DMS79 treated with DMSO at 0.1 percent for 48 hours (cell line): Measurements from ENCODE around the gene FLT1.

Source experiments
- DNase-seq: peaks from one replicate; lab custom pipeline; 2025; lab: John Stamatoyannopoulos, UW

The FLT1 gene

DNA sequence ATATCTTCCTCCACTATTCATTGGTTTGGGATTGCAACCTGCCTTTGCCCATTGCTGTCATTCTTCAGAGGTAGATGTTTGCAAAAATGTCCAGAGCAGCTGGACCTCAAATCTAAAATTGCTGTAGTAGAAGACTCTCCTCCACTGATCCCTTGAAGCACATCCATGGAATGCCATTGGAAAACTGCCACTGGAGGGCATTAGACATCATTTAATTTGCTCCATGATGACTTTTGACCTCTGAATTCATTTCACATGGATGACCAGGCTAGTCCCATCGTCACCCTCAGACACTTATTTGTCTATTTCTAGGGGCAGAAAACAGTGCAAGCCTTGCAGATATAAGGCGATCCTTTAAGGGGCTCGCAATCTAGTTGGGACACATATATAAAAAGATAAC, 33.9 kb upstream of the FLT1 start:
- no peak for DNase-seq

DNA sequence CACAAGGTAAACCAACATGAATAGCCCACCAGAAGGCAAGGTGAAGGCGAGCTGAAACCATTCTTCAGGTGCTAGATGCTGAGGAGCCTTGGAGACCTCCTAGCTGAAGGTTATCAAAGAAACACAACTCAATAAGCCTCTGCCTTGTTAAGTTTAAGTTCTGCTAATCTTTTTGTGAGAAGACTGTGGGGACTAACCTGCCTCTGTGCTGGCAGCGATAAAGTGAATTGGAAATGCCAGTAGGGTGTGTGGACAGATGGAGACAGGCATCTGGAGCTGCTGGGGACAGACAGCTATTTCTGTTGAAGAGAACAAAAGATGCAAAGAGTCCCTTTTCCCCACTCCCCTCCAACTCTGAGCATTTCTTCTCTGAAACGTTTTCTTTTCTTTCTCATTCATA, 33.5 kb upstream of the FLT1 start:
- DNase-seq, result no peak

DNA sequence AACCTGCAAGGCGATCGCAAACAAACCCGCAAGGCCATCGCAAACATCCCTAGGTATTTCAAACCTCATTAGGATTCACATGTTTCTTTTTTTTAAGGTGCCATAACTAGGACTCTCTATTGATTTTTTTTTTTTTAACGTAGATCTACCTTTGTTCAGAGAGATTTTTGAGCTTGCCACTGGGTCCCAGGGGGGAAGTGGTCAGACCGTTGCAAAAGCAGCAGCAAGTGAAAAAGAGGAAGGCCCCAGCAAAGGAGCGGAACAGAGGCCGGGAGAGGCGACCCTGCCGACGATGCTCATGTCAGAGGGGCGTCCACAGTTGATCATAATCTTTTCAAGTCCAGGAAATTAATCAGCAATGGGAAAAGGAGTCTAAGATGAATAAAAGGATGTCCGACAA, 32.7 kb upstream of the FLT1 start:
- no peak for DNase-seq

DNA sequence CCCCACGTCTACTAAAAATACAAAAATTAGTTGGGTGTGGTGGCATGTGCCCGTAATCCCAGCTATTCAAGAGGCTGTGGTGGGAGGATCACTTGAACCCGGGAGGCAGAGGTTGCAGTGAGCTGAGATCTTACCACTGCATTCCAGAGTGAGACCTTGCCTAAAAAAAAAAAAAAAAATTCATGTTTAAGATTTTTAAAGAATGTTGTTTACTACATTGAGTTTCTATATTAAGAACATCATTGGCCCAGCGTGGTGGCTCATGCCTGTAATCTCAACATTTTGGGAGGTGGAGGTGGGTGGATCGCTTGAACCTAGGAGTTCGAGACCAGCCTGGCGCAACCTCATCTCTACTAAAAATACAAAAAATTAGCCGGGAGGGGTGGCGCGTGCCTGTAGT, 31.9 kb upstream of the FLT1 start:
- no peak for DNase-seq

DNA sequence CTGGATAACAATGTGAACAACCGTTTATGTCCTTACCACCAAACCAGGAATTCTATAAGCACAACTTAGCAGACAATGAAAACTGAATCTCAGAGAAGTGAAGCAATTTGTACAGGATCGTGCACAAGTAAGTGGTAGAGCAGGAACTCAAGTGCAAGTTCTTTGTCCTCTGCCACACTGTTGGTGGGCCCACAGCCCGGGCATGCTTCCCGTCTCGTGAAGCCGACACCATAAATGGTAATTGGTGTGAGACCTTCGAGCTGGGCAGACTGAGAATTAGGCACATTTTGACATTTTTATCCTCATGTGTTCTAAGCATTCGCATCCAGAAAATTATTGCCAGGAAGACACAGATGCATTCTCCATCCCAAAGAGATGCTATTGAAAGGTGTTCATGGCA, 27.9 kb upstream of the FLT1 start:
- DNase-seq, result no peak

DNA sequence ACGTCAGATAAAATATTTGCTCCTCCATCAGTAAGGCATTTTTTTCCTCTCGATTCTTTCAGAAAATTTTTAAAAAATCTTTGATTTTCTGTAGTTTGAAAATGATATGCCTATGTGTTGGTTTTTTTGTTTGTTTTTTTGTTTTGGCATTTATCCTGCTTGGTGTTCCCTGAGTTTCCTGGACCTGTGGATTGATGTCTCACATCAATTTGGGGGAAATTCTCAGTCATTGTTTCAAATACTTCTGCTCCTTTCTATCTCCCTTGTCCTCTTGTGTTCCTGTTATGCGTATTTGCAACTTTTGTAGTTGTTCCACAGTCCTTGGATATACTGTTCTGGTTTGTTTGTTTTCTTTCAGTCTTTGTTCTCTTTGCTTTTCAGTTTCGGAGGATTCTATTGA, 18.8 kb upstream of the FLT1 start:
- DNase-seq, result no peak

DNA sequence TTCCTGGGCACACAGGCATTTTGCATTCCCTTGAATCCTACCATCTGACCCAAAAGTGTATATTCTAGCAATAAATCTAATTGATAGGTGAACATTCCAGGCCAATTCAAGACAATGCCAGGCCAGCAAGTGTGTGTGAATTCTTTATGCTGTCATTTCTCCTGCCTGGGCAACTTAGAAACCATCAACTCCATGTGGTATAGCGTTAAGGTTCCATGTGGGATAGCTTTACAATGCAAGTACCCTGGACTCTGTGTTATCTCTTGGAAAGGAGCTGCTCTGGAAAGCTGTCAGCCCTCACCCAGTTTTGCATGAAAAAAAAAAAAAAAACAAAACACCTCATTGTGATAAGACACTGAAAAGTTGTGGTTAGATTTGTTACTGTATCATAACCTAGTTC, 15.6 kb upstream of the FLT1 start:
- no peak for DNase-seq

DNA sequence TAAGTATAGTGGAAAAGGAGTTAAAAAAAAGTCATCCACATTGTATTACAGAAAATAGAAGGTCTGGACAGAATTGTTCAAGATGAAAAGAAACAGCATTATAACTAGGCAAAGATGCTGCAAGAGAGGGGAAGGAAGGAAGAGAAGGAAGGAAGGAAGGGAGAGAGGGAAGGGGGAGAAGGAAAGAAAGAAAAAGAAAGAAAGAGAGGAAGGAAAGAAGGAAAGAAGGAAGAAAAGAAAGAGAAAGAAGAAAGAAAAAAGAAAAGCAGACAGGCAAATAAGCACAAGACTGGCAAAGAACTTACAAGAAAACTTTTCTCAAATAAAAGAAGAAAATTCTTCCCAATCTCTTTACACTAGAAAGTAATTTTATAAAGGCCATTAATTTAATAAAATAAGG, 15.1 kb upstream of the FLT1 start:
- no peak for DNase-seq

DNA sequence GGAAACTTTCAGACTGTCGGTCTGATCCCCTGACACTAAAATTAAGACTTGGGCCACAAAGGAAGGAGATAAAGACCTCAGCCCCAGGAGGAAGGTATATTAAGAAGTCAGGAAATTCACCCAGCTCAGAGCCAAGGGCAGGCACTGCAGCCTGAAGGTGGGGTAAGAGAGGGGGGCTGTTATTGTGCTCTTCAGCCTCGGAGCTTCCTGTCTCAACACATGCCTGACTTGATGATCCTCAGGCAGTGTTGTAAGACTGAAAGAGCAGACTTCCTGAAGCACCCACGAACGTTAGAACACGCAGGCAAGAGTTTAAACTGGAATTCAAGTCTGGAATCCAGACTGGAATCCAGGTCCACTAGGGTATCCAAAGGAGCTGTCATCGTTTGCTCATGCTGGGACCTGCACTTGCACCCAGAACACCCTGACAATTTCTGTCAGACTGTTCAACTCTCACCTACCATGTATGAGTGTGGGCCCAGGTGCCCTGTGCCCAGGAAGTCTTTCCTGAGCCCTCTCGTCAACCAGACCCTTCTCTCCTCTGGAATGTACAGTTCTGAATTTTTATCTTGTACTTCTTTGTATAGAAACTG, 10.7 kb upstream of the FLT1 start:
- DNase-seq, result no peak

DNA sequence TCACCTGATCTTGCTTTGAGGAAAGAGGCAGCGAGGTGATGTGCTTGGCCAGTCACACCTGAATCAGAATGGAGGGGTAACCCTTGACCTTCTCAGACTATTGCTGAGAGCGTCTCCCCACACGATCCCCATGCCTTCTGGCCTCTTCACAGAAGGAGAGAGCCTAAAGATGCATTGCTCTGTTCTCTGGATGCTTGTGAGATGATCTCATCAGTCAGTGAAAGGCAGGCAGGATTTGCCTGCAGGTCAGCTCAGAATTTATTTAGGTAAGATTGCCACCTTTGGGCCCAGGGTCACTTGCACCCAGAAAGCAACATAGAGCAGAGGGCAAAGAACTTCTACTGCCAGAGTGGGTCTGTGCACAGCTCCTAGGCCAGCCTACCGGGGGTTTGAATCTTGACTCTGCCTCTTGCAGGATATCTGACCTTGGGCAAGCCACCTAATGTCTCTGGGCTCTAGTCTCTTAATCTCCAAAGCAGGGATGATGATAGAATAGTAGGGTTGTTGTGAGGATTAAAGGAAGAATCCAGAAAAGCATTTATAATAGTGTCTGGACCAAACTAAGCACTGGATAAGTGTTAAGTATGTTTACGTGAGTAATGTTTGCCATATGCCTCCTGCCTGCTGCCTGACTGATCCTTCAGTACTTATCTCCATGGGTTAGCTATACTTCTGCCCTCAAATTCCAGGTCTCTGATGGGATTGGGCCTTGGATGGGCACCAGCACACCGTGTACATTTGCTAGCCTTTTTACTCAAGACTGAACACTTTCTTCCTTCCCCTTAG, 8.4 kb upstream of the FLT1 start:
- DNase-seq, result no peak

DNA sequence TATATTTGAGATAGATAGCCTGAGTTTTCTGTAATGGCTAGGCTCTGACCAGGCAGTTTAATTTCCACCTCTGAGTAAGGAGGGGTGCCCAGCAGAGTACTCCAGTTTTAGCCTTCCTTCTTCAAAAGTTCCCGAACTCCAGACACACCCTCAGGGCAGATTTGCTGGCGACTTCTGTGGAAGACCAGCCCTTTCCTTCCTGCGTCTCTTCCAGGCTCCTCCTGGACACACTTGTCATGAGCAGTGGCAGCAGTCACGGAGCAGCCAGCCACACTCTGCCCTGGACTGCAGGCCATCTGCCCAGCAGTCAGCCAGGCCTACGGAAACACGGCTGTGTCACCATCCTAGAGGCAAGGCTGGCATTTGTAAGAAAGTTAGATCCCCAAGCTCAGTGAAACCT, 6.6 kb upstream of the FLT1 start:
- DNase-seq, result no peak

DNA sequence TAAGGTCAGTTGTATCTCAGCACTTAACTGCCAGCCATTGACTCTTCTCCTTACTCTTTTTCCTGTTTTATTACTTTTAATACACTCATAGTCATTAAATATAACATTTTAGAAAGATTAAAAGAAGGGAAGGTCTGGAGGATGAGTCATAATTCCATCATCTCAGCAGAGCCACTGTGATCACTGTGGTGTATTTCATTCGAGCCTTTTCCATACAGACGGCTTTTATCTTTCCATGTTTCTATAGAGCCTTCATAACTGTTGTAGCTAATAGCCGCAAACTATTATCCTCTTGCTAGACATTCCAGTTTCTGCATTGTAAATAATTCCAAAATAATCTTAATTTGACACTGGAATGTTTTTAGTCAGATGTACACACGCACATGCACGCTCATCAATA, 4.7 kb upstream of the FLT1 start:
- DNase-seq, result no peak

DNA sequence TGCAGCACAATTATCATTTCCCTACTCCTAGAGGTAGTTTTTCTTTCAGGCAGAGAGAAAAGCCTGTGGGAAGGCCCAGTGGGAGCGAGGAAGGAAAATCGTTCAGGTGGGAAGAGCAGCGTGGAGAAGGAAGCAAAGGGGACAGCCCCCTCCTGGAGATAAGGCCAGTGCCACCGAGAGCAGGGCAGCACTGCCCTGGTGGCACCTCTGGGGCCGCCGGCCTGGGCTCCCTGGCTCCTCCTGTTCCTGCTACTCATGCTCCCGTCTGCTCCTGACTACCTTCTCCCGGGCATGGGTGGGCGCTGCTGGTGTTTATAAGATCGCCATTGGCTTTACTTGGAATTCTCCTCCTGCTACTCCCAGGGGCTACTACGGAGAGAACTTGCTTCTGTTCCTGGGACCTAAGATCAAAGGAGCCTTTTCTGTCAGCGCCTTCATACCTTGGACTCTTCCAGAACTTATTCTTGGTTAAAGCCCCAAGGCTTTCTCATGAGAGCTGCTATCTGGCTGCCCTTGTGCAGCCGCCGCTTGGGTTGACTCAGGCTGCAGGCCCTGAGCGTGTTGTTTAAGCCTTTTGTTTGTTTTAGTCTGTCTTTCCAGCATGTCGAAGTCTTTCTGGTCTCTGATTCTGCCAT, 3.7 kb upstream of the FLT1 start:
- no peak for DNase-seq

DNA sequence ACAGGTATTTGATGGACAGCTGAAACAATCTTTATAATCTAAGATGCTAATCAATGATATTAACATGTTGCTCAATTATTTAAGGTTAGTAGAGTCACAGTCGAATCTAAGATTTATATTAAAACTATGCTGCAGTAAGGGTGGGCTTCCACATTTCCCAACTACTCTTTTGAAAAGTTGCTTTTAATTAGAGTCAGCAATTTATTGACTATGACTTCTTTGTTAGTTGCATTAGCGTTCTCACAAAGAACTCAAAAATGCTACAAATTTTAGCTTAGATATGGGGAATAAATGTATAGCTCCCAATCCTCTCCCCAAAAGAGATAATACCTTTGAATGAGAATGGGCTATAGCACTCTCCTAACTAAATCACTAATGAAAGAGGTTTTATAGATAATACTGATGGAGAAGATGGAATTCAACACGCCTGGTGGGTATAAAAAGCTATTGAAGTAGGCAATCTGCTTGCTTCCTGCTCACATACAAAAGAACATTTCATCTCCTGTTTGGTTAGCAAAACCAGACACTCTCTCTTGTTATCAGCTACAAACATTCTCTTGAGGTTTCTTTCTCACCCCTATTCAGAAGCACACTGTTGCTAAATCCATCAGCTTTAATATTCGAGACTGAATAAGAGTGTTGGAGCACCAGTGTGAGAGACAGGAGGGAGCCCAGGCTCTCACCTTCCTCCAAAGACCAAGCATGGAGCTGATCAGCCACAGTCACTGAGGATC, 2.4 kb upstream of the FLT1 start:
- DNase-seq, result no peak

DNA sequence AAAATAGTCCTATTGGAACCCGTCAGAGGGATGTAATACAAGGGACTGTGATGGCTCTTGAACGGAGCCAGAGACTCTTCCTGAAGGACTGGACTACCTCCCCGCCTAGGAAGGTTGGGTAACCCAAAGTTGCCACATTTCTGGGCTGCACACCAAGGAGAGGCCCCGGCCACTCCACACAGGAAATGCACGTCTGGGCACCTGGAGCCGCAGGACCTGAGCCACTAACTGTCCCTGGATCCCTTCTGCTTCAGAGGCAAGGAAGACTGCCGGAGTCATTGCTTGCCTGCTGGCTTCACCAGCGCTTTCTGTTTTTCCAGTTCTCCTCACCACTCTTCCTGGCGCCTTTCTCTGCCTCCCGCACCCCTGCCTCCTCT, 1.2 kb upstream of the FLT1 start:
- DNase-seq, result no peak

DNA sequence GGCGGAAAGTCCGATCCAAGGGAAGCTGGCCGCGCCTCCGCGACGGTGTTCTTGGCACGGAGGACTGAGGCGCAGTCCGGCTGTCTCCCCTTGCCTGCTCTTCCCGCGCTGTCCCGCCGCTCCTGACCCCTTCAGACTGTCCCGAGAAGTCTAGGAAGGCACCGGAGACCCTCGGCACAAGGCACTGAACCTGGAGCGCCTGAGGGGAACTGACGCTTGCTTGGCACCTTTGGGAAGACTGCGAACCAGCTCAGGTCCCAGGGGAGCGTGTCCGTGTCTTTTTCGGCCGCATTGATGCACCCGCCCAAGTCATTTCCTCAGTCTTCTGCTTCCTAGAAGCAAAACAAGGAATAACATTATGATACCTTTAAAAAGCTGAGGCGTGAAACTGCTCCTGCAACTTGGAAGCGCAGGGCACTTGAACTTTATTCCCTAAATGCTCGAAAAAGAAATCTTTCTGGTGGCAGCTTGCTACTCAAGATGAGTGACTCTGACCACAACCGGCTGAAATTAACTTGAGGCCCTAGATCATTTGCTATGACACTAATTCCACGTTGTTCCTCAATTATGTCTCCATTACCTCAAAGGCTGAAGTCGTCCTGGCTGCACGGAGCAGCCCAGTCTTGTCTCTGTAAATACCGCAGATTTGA, 735 bp upstream of the FLT1 start:
- no peak for DNase-seq

DNA sequence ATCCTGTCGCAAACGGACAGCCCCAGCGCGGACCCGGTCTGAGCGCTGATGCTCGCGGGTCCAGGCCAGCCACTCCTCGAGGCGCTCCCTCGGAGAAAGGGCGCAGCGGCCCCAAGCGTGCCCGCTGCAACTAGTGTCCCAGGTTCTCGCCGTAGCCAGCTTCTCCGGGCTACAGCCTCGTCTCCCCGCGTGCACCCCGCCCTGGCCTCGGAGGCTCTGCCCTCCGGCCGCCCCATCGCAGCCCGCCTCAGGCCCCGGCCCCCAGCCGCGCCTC, 487 bp downstream of the FLT1 start:
- DNase-seq, result no peak

DNA sequence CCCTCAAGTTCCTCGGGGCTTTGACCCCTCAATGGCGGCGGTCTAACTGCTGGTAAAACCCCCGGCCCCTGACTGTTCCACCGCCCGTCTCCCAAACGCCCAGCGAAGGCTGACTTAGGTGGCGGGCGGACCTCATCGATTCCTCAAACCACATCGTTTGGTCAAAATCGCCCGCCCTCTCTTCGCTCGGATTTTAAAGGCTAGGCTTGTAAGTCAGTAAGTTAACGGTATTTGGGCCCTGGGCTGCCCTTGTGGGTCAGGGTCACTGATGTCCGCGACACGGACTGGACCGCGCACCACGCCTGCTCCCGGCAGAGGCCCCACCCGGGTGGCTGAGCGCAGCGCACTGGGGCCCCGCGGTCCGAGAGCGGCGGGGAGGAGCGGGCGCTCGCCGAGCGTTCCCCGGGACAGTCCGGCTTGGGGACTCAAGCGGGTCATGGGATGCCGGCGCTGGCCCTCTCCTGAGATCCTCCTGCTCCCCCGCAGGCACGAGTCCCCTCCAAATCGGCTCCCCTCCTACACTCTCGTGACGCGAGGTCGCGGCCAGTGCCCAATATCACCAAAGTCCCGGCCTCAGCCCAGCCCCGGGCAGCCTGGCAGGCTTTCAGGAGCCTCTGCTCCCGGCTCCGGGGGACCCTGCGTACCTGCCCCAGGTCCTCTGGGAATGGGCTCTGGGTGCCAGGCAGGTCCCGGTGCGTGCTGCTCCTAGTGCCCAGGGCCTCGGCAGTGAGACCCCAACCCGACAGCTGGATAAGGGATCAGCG, 1.0 kb downstream of the FLT1 start:
- no peak for DNase-seq

DNA sequence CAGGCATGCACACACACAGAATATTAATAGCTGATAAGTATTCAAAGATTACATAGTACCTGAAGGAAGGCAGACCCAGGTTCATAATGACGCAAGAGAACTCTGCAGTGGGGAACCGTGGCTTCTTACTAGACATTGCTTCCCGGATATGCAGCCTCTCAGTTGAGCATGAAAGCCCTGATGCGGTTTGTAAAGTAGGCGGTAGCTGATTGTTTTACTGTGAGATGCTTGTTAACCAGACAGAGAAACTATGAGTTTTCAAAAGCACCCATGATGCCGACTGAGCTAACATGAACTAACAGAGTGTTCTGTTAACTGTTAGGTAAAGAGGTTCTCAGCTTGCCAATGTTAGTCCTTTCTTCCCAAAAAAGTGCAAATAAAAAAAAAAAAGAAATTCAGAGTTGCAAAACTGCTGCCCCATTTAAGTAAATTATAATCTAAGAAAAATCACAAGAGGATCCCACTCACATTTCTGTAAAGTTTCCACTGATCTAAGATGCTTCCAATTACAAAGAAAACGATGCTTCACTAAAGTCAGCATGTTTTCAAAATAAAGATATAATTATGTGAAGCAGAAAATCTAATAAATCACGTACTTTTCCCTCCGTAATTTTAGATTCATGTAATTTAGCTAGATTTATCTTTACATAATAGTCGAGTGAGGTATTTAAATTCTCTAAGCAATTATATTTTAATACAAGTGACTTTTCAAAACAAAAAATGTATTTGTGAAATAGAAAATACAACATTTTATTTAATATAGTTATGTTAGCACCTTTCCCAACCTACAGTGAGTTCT, 2.2 kb downstream of the FLT1 start:
- DNase-seq, result no peak

DNA sequence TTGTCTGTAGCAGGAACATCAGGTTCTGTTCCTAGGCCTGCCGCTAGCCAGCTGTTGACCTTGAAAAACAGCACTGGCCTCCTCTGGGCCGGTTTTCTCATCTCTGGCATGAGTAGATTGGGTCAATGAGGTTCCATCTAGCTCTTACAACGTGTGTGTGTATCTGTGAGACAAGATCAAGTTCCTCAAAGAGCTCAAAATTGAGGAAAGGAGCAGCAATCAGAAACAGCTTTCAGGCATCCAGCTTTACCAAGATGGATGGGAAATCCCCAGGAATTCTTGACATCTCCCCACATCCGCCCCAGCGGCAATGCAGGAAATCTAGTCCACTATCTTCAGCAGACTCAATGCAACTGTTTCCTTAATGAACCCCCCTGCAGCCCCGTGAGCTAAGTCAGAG, 4.9 kb downstream of the FLT1 start:
- no peak for DNase-seq

DNA sequence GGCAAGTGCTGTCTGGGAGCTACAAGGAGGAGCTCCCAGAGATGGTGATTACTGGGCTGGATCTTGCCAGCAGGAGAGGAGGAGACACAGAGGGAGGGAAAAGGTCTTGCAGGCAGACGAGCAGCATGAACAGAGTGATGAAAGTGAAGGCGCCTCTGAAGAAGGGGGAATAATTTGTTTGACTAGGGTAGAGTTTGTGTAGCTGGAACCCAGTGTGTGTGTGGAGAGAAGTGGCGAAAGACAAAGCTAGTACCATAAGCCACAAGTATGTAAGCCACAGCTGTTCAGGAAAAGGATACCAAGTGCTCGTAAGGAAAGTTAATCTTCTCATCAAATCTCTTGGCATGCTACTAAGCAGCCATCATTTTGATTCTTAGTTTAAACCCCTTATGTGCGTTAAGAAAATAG, 5.4 kb downstream of the FLT1 start:
- no peak for DNase-seq
